ENCODE results near the gene ARHGAP28.

GRCh38 chr18:6882401-6882800 lies 152.9 kb downstream of the ARHGAP28 start:
- TF ChIP-seq MAX (IDR thresholded peaks at IDR 0.05) (no peak), ETS1 (CRISPR knock-in tag; IDR thresholded peaks at IDR 0.05) (no peak), EP300 (IDR thresholded peaks at IDR 0.05; ENCODE audit: low read depth in 2 of 2, low read length in 2 of 2) (no peak), EP300 (CRISPR knock-in tag; IDR thresholded peaks at IDR 0.05; ENCODE audit: borderline replicate concordance) (no peak), AKNA (CRISPR knock-in tag; IDR thresholded peaks at IDR 0.05; ENCODE audit: borderline replicate concordance) (no peak), MYC (CRISPR knock-in tag; IDR thresholded peaks at IDR 0.05; ENCODE audit: borderline replicate concordance) (no peak), ATF2 (CRISPR knock-in tag; IDR thresholded peaks at IDR 0.05) (no peak), KDM4B (CRISPR knock-in tag; IDR thresholded peaks at IDR 0.05) (no peak), KIAA2018 (CRISPR knock-in tag; IDR thresholded peaks at IDR 0.05; ENCODE audit: borderline replicate concordance) (no peak), ZNF274 (CRISPR knock-in tag; IDR thresholded peaks at IDR 0.05) (no peak), ZNF646 (CRISPR knock-in tag; IDR thresholded peaks at IDR 0.05) (no peak)

Data from HepG2 (cell line).